HL-60 (cell line): ENCODE results near the gene TEAD4.

Experiments
- CTCF ChIP-seq: IDR thresholded peaks from one replicate; pipeline ENCODE4 v1.5.1; 2011; ENCODE audit warnings: low read length, control low read depth, inconsistent platforms; ENCODE audit not compliant: insufficient read depth
- GABPA ChIP-seq: IDR thresholded peaks from 2 replicates; pipeline ENCODE4 v1.6.1; 2012; ENCODE audit warnings: low read depth
- POLR2AphosphoS5 ChIP-seq: IDR thresholded peaks from 2 replicates; pipeline ENCODE4 v1.6.1; 2012; ENCODE audit warnings: low read depth
- REST ChIP-seq: IDR thresholded peaks from 2 replicates; pipeline ENCODE4 v1.6.1; 2012; ENCODE audit warnings: low read depth; ENCODE audit not compliant: insufficient replicate concordance
- SPI1 ChIP-seq: IDR thresholded peaks from 2 replicates; pipeline ENCODE4 v1.6.1; 2012; ENCODE audit warnings: low read depth, mild to moderate bottlenecking, borderline replicate concordance

- TF ChIP-seq REST (no peak), CTCF (no peak), POLR2AphosphoS5 (no peak), SPI1 (no peak), GABPA (no peak)
These were observed 23.2 kb downstream of the TEAD4 start for GRCh38 chr12:2982361-2982760.
